Esophagus squamous epithelium (tissue), 4 donors: Measurements from ENCODE around the gene BBS9.

Experiments used
- POLR2A ChIP-seq, 4 donors: fragments of 450-650 bp; IDR thresholded peaks; one replicate each; pipeline ENCODE4 v1.6.1; 2017; ENCODE audit warnings: antibody characterized with exemption in 4 of 4, mild to moderate bottlenecking in 4 of 4, moderate library complexity in 3 of 4
- TF ChIP-seq, protein P1 (sequence below), 6 experiments: fragments of 450-650 bp in 4 of 6; fragments of 200-600 bp in 2 of 6; sonication (generic) in 2 of 6; IDR thresholded peaks; one replicate each; pipeline ENCODE4 v1.5.1; 2016 to 2019; ENCODE audit warnings: antibody characterized with exemption in 6 of 6, mild to moderate bottlenecking in 4 of 6, moderate library complexity in 4 of 6

- TF ChIP-seq, protein P1, sequence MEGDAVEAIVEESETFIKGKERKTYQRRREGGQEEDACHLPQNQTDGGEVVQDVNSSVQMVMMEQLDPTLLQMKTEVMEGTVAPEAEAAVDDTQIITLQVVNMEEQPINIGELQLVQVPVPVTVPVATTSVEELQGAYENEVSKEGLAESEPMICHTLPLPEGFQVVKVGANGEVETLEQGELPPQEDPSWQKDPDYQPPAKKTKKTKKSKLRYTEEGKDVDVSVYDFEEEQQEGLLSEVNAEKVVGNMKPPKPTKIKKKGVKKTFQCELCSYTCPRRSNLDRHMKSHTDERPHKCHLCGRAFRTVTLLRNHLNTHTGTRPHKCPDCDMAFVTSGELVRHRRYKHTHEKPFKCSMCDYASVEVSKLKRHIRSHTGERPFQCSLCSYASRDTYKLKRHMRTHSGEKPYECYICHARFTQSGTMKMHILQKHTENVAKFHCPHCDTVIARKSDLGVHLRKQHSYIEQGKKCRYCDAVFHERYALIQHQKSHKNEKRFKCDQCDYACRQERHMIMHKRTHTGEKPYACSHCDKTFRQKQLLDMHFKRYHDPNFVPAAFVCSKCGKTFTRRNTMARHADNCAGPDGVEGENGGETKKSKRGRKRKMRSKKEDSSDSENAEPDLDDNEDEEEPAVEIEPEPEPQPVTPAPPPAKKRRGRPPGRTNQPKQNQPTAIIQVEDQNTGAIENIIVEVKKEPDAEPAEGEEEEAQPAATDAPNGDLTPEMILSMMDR (IDR thresholded peaks at IDR 0.05), result no peak
- no peak for TF ChIP-seq POLR2A (IDR thresholded peaks at IDR 0.05)
Measured at GRCh38 chr7:33425395-33425794, 296.0 kb downstream of the BBS9 start.
